Prostate gland (tissue), 2 donors: ENCODE measurements around the gene FCER1G. TPM values are rescaled to one million over a fixed set of nuclear protein-coding genes. Genes with fewer than 3 reads are reported as not detected.

Experiments used
- DNase-seq: peaks from one replicate; pipeline ENCODE4 v3.0.0-alpha.2; 2019; ENCODE audit warnings: low spot score
- H3K27ac ChIP-seq, 2 donors: fragments of 200-600 bp; sonication (generic); 2 replicates each; pipeline ENCODE4 v1.5.1; 2017 to 2019
- H3K27me3 ChIP-seq: fragments of 200-600 bp; sonication (generic); replicated peaks from 2 replicates; pipeline ENCODE4 v1.5.1; 2019; ENCODE audit not compliant: insufficient read depth
- H3K36me3 ChIP-seq, 2 donors: fragments of 200-600 bp; sonication (generic); 1 replicate in 1 of 2; 2 replicates in 1 of 2; pipeline versions ENCODE4 v1.5.1 to v1.8.1; 2017 to 2019
- H3K4me1 ChIP-seq: fragments of 200-600 bp; sonication (generic); replicated peaks from 2 replicates; pipeline ENCODE4 v1.5.1; 2019
- H3K4me3 ChIP-seq, 2 donors: fragments of 200-600 bp; sonication (generic); 2 replicates each; pipeline ENCODE4 v1.5.1; 2017 to 2019
- H3K9me3 ChIP-seq: fragments of 200-600 bp; sonication (generic); 2 replicates; pipeline ENCODE4 v1.5.1; 2017
- CTCF ChIP-seq, 4 experiments: fragments of 200-600 bp in 2 of 4; fragments of 450-650 bp in 2 of 4; sonication (generic) in 2 of 4; IDR thresholded peaks; 1 replicate in 3 of 4; 2 replicates in 1 of 4; pipeline ENCODE4 v1.5.1; 2016 to 2019; ENCODE audit warnings: antibody characterized with exemption in 4 of 4, mild to moderate bottlenecking in 2 of 4, moderate library complexity in 2 of 4
- POLR2A ChIP-seq: fragments of 450-650 bp; IDR thresholded peaks from one replicate; pipeline ENCODE4 v1.6.1; 2016; ENCODE audit warnings: antibody characterized with exemption, mild to moderate bottlenecking
- POLR2AphosphoS5 ChIP-seq: sonication (generic); formaldehyde crosslinking; IDR thresholded peaks from one replicate; pipeline ENCODE4 v1.6.1; 2017; ENCODE audit warnings: antibody characterized with exemption
- WGBS: methylation state at CpG from one replicate; pipeline ENCODE4 v1.1.5; 2018; 5-methylcytosine and 5-hydroxymethylcytosine counted together
- intact Hi-C: fragments of 100-400 bp; cut with DNase I; formaldehyde crosslinking; loops from one replicate; pipeline ENCODE4 v1.14.2; 2022
- total RNA-seq, 2 donors: library from RNA; depleted of rRNA; stranded (reverse); fragments of >200 nt; gene quantifications; one replicate each; pipeline ENCODE4 v1.1.0, GENCODE V29; 2016

FCER1G gene
- total RNA-seq, 2 donors from 2014 or later: 3.6 to 22.4 TPM

- Histone ChIP-seq H3K27ac (peak within 1 kb of the TSS; percentile 96 to 97), H3K4me1 (no peaks in the 10 kb centered on the region), H3K4me3 (peak within 1 kb of the TSS; percentile 62 to 69), H3K27me3 (no peaks in the 10 kb centered on the region), H3K9me3 (no peaks in the 10 kb centered on the region), H3K36me3 (no peaks in the 10 kb centered on the region)
- TF ChIP-seq POLR2A: peak; percentile 75
- TF ChIP-seq CTCF (IDR thresholded peaks at IDR 0.05): peak in 1 of 4 experiments; percentile 6
- TF ChIP-seq POLR2AphosphoS5: peak; percentile 97
- intact Hi-C loops: loop anchor here (5.0 kb wide), 2 partner anchors 110 to 185 kb away; partner anchors contain the start of gene SDHC
- DNase-seq: peak; percentile 99
- under 1% methylated on average over 51 of the region's 53 CpGs for whole genome bisulfite sequencing
Measured at GRCh38 chr1:161201836-161202712, 13.0 kb upstream of the FCER1G start, which contains the start of gene NDUFS2. Gene NDUFS2 (plus strand): TSS chr1:161202367. CDS start chr1:161202386, 19 bp downstream.

GRCh38 chr1:161206411-161207140 is 8.5 kb upstream of the FCER1G start:
- H3K4me3 ChIP-seq: no peak overlapping the region
- intact Hi-C loops: no loop called here
- H3K27me3 ChIP-seq: no peaks in the 10 kb centered on the region
- 73% methylated on average over 12 of the region's 12 CpGs for WGBS
- DNase-seq: no peak
- H3K4me1 ChIP-seq: no peaks in the 10 kb centered on the region
- no peaks in the 10 kb centered on the region for H3K9me3 ChIP-seq
- H3K36me3 ChIP-seq: peaks cover 0 to 4% of the 10 kb centered on the region in 2 donors
- H3K27ac ChIP-seq: peak overlapping the region; percentile 74 to 77
- TF ChIP-seq POLR2AphosphoS5 (no peak), CTCF (IDR thresholded peaks at IDR 0.05) (no peak), POLR2A (no peak)

GRCh38 chr1:161207173-161207572 is 7.9 kb upstream of the FCER1G start:
- Histone ChIP-seq H3K4me1 (no peaks in the 10 kb centered on the region), H3K4me3 (no peak overlapping the region), H3K36me3 (peaks cover 0 to 8% of the 10 kb centered on the region in 2 donors), H3K9me3 (no peaks in the 10 kb centered on the region), H3K27me3 (no peaks in the 10 kb centered on the region), H3K27ac (peak overlapping the region; percentile 74 to 77)
- DNase-seq: peak; percentile 43
- 61% methylated on average over 8 of the region's 8 CpGs for WGBS
- no peak for TF ChIP-seq POLR2A
- TF ChIP-seq POLR2AphosphoS5: peak; percentile 87
- intact Hi-C loops: no loop called here

GRCh38 chr1:161209790-161210409 is 5.2 kb upstream of the FCER1G start:
- no peaks in the 10 kb centered on the region for H3K9me3 ChIP-seq
- no peak overlapping the region for H3K4me3 ChIP-seq
- TF ChIP-seq POLR2AphosphoS5 (peak; percentile 33), CTCF (IDR thresholded peaks at IDR 0.05) (peak; percentile 63 to 91 (median 76)), POLR2A (no peak)
- H3K4me1 ChIP-seq: no peaks in the 10 kb centered on the region
- intact Hi-C loops: no loop called here
- no peaks in the 10 kb centered on the region for H3K27me3 ChIP-seq
- peak; percentile 52 for DNase-seq
- peaks cover 8 to 26% of the 10 kb centered on the region in 2 donors for H3K36me3 ChIP-seq
- peak overlapping the region in 1 of 2 donors; percentile 5 for H3K27ac ChIP-seq
- 35% methylated on average over 11 of the region's 11 CpGs for WGBS

GRCh38 chr1:161214369-161214768 is 726 bp upstream of the FCER1G start:
- H3K4me3 ChIP-seq: no peak overlapping the region
- intact Hi-C loops: no loop called here

More at GRCh38 chr1:161214369-161214768, 726 bp upstream of the FCER1G start:
- H3K27me3 ChIP-seq: no peaks in the 10 kb centered on the region
- no peak overlapping the region for H3K27ac ChIP-seq
- H3K36me3 ChIP-seq: peaks cover 8 to 22% of the 10 kb centered on the region in 2 donors
- H3K9me3 ChIP-seq: no peaks in the 10 kb centered on the region
- no peak for DNase-seq
- H3K4me1 ChIP-seq: no peaks in the 10 kb centered on the region
- WGBS: 91% methylated on average over 9 of the region's 9 CpGs
- TF ChIP-seq POLR2A (no peak), POLR2AphosphoS5 (no peak), CTCF (IDR thresholded peaks at IDR 0.05) (no peak)
